GM23338 (cell line): ENCODE data around the gene CACNA1C. TPM values are rescaled to one million over a fixed set of nuclear protein-coding genes. Genes with fewer than 3 reads are reported as not detected.

ENCODE experiments used
- ATAC-seq: fragments of 200-7000 bp; cut with Tn5 transposase; 3 replicates; pipeline ENCODE4 v1.9.1; 2020
- DNase-seq: peaks from one replicate; pipeline ENCODE4 v3.0.0-alpha.2; 2015; ENCODE audit warnings: low spot score
- H2AFZ ChIP-seq: fragments of 200-600 bp; sonication (generic); 2 replicates; pipeline ENCODE4 v1.8.0; 2016; ENCODE audit warnings: antibody characterized with exemption, mild to moderate bottlenecking, moderate library complexity
- H3F3A ChIP-seq: fragments of 200-600 bp; sonication (generic); replicated peaks from 2 replicates; pipeline ENCODE4 v1.8.0; 2017; ENCODE audit warnings: antibody characterized with exemption, mixed run types, low read depth
- H3K27ac ChIP-seq: fragments of 200-600 bp; sonication (generic); 2 replicates; pipeline ENCODE4 v1.6.1; 2016; ENCODE audit warnings: low read depth
- H3K27me3 ChIP-seq: fragments of 200-600 bp; sonication (generic); 2 replicates; pipeline ENCODE4 v1.8.0; 2016; ENCODE audit warnings: mild to moderate bottlenecking, mixed run types, moderate library complexity; ENCODE audit not compliant: insufficient read depth
- H3K36me3 ChIP-seq: fragments of 200-600 bp; sonication (generic); 2 replicates; pipeline ENCODE4 v1.8.0; 2016; ENCODE audit warnings: mild to moderate bottlenecking; ENCODE audit not compliant: insufficient read depth
- H3K4me1 ChIP-seq: fragments of 200-600 bp; sonication (generic); 2 replicates; pipeline ENCODE4 v1.8.0; 2016; ENCODE audit warnings: mild to moderate bottlenecking, moderate library complexity; ENCODE audit not compliant: insufficient read depth
- H3K4me2 ChIP-seq: fragments of 200-600 bp; sonication (generic); 2 replicates; pipeline ENCODE4 v1.7.1; 2017; ENCODE audit warnings: mixed run types
- H3K4me3 ChIP-seq: fragments of 200-600 bp; sonication (generic); 2 replicates; pipeline ENCODE4 v1.6.1; 2016; ENCODE audit warnings: mixed run types
- H3K79me2 ChIP-seq: fragments of 200-600 bp; sonication (generic); replicated peaks from 2 replicates; pipeline ENCODE4 v1.8.0; 2017; ENCODE audit warnings: mild to moderate bottlenecking; ENCODE audit not compliant: insufficient read depth
- H3K9me2 ChIP-seq: fragments of 200-600 bp; sonication (generic); 2 replicates; pipeline ENCODE4 v1.8.0; 2017; ENCODE audit not compliant: insufficient read depth
- H4K20me1 ChIP-seq: fragments of 200-600 bp; sonication (generic); replicated peaks from 2 replicates; pipeline ENCODE4 v1.8.0; 2017; ENCODE audit warnings: mild to moderate bottlenecking; ENCODE audit not compliant: insufficient read depth
- H3K27ac Mint-ChIP-seq: 2 replicates; pipeline ENCODE4 v1.8.0; 2020; ENCODE audit warnings: inconsistent platforms, mild to moderate bottlenecking, moderate library complexity, mixed read lengths
- H3K27me3 Mint-ChIP-seq: 3 replicates; pipeline ENCODE4 v1.8.0; 2022; ENCODE audit warnings: low read depth, mild to moderate bottlenecking, moderate library complexity, mixed read lengths, inconsistent platforms; ENCODE audit not compliant: insufficient read depth, poor library complexity
- H3K36me3 Mint-ChIP-seq: 3 replicates; pipeline ENCODE4 v1.8.0; 2021; ENCODE audit warnings: low read depth, mild to moderate bottlenecking, inconsistent platforms, moderate library complexity, mixed read lengths
- H3K4me1 Mint-ChIP-seq: 3 replicates; pipeline ENCODE4 v1.8.0; 2020; ENCODE audit warnings: mild to moderate bottlenecking, inconsistent platforms, mixed read lengths
- H3K4me3 Mint-ChIP-seq: 3 replicates; pipeline ENCODE4 v1.8.0; 2021; ENCODE audit warnings: moderate library complexity, mild to moderate bottlenecking, inconsistent platforms, mixed read lengths
- H3K9me3 Mint-ChIP-seq: 3 replicates; pipeline ENCODE4 v1.8.0; 2020; ENCODE audit warnings: moderate library complexity, mild to moderate bottlenecking, inconsistent platforms, mixed read lengths
- CREB1 ChIP-seq: fragments of 250-450 bp; sonication (Bioruptor Pico); IDR thresholded peaks from 2 replicates; pipeline ENCODE4 v1.5.0; 2020; ENCODE audit warnings: low read depth, mild to moderate bottlenecking, moderate library complexity
- ETS1 ChIP-seq: IDR thresholded peaks from 2 replicates; pipeline ENCODE4 v1.6.1; 2016; ENCODE audit warnings: antibody characterized with exemption
- EZH2 ChIP-seq: fragments of 200-600 bp; sonication (generic); IDR thresholded peaks from one replicate; pipeline ENCODE4 v1.8.0; 2017; ENCODE audit warnings: antibody characterized with exemption, mild to moderate bottlenecking, low read depth; ENCODE audit not compliant: unreplicated experiment
- EZH2phosphoT487 ChIP-seq: fragments of 200-600 bp; sonication (generic); IDR thresholded peaks from one replicate; pipeline ENCODE4 v1.8.1; 2018; ENCODE audit warnings: antibody characterized with exemption; ENCODE audit not compliant: unreplicated experiment
- JUNB ChIP-seq: IDR thresholded peaks from one replicate; pipeline ENCODE4 v1.6.1; 2016; ENCODE audit warnings: antibody characterized with exemption; ENCODE audit not compliant: unreplicated experiment
- NANOG ChIP-seq: IDR thresholded peaks from 2 replicates; pipeline ENCODE4 v1.6.1; 2016; ENCODE audit warnings: antibody characterized with exemption, borderline replicate concordance
- POLR2AphosphoS5 ChIP-seq: IDR thresholded peaks from 2 replicates; pipeline ENCODE4 v1.6.1; 2016; ENCODE audit warnings: antibody characterized with exemption, low read depth
- STAT1 ChIP-seq: IDR thresholded peaks from one replicate; pipeline ENCODE4 v1.6.1; 2016; ENCODE audit warnings: antibody characterized with exemption; ENCODE audit not compliant: unreplicated experiment
- ZNF114 ChIP-seq: fragments of 250-450 bp; sonication (Bioruptor Pico); IDR thresholded peaks from 2 replicates; pipeline ENCODE4 v1.5.0; 2020; ENCODE audit warnings: mild to moderate bottlenecking, moderate library complexity
- ZNF331 ChIP-seq: fragments of 250-450 bp; sonication (Bioruptor Pico); IDR thresholded peaks from 2 replicates; pipeline ENCODE4 v1.5.0; 2020; ENCODE audit warnings: low read depth, mild to moderate bottlenecking, moderate library complexity
- polyA plus RNA-seq: library from polyadenylated mRNA; unstranded; fragments of >200 nt; fragmentation: Nextera tagmentation; extraction: Ambion mirVana; gene quantifications from 2 replicates; pipeline ENCODE4 v1.2.1, GENCODE V29; 2016
- total RNA-seq: library from RNA; depleted of rRNA; stranded (reverse); fragments of >200 nt; shearing (Covaris generic); gene quantifications from 2 replicates; pipeline ENCODE4 v1.2.3, GENCODE V29; 2014
- TF ChIP-seq, protein P1 (sequence below): IDR thresholded peaks from one replicate; pipeline ENCODE4 v1.6.1; 2018; ENCODE audit warnings: antibody characterized with exemption; ENCODE audit not compliant: unreplicated experiment
- TF ChIP-seq, protein P2 (sequence below): fragments of 250-450 bp; sonication (Bioruptor Pico); IDR thresholded peaks from 2 replicates; pipeline ENCODE4 v1.5.0; 2020; ENCODE audit warnings: mild to moderate bottlenecking, moderate library complexity

CACNA1C gene
- total and polyA plus RNA-seq, 2 experiments from 2014 or later: 0.78 to 2.1 TPM

DNA sequence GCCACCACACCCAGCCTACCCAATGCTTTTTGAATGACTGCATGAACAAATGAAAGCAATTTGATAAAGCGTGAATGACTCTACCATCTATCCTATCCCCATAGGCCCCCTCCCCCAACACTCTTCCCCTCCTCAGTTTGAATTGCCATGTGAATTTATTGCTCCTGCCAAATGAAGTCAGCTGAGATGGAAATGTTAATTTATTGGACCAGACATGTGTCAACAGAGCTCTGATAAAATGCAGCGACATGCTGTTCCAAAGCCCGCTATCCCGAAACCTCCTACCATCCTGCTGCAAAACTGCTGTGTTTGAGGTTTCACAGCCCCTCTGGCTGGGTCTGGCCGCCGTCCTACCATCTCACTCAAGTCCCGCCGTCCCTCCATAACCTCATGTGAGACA, 360.5 kb downstream of the CACNA1C start:
- Histone ChIP-seq H3F3A (no peaks in the 10 kb centered on the region), H3K27me3 (no peaks in the 10 kb centered on the region), H3K4me3 (no peak overlapping the region), H3K4me2 (no peak overlapping the region), H3K27ac (no peak overlapping the region), H3K9me2 (no peaks in the 10 kb centered on the region), H2AFZ (no peak overlapping the region), H3K79me2 (no peaks in the 10 kb centered on the region), H3K36me3 (no peaks in the 10 kb centered on the region), H3K4me1 (peaks cover 20% of the 10 kb centered on the region), H4K20me1 (no peaks in the 10 kb centered on the region)
- no peaks in the 10 kb centered on the region for H3K9me3 Mint-ChIP-seq
- no peak for DNase-seq
- TF ChIP-seq EZH2: no peak
- no peak for TF ChIP-seq NANOG
- TF ChIP-seq ZNF114: no peak
- no peak for TF ChIP-seq STAT1
- TF ChIP-seq ZNF331: no peak
- no peak for TF ChIP-seq EZH2phosphoT487
- no peak for TF ChIP-seq POLR2AphosphoS5
- TF ChIP-seq, protein P1, sequence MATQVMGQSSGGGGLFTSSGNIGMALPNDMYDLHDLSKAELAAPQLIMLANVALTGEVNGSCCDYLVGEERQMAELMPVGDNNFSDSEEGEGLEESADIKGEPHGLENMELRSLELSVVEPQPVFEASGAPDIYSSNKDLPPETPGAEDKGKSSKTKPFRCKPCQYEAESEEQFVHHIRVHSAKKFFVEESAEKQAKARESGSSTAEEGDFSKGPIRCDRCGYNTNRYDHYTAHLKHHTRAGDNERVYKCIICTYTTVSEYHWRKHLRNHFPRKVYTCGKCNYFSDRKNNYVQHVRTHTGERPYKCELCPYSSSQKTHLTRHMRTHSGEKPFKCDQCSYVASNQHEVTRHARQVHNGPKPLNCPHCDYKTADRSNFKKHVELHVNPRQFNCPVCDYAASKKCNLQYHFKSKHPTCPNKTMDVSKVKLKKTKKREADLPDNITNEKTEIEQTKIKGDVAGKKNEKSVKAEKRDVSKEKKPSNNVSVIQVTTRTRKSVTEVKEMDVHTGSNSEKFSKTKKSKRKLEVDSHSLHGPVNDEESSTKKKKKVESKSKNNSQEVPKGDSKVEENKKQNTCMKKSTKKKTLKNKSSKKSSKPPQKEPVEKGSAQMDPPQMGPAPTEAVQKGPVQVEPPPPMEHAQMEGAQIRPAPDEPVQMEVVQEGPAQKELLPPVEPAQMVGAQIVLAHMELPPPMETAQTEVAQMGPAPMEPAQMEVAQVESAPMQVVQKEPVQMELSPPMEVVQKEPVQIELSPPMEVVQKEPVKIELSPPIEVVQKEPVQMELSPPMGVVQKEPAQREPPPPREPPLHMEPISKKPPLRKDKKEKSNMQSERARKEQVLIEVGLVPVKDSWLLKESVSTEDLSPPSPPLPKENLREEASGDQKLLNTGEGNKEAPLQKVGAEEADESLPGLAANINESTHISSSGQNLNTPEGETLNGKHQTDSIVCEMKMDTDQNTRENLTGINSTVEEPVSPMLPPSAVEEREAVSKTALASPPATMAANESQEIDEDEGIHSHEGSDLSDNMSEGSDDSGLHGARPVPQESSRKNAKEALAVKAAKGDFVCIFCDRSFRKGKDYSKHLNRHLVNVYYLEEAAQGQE: no peak
- no peak for TF ChIP-seq CREB1 (CRISPR knock-in tag)
- no peak for TF ChIP-seq JUNB
- TF ChIP-seq ETS1: no peak
- TF ChIP-seq, protein P2, sequence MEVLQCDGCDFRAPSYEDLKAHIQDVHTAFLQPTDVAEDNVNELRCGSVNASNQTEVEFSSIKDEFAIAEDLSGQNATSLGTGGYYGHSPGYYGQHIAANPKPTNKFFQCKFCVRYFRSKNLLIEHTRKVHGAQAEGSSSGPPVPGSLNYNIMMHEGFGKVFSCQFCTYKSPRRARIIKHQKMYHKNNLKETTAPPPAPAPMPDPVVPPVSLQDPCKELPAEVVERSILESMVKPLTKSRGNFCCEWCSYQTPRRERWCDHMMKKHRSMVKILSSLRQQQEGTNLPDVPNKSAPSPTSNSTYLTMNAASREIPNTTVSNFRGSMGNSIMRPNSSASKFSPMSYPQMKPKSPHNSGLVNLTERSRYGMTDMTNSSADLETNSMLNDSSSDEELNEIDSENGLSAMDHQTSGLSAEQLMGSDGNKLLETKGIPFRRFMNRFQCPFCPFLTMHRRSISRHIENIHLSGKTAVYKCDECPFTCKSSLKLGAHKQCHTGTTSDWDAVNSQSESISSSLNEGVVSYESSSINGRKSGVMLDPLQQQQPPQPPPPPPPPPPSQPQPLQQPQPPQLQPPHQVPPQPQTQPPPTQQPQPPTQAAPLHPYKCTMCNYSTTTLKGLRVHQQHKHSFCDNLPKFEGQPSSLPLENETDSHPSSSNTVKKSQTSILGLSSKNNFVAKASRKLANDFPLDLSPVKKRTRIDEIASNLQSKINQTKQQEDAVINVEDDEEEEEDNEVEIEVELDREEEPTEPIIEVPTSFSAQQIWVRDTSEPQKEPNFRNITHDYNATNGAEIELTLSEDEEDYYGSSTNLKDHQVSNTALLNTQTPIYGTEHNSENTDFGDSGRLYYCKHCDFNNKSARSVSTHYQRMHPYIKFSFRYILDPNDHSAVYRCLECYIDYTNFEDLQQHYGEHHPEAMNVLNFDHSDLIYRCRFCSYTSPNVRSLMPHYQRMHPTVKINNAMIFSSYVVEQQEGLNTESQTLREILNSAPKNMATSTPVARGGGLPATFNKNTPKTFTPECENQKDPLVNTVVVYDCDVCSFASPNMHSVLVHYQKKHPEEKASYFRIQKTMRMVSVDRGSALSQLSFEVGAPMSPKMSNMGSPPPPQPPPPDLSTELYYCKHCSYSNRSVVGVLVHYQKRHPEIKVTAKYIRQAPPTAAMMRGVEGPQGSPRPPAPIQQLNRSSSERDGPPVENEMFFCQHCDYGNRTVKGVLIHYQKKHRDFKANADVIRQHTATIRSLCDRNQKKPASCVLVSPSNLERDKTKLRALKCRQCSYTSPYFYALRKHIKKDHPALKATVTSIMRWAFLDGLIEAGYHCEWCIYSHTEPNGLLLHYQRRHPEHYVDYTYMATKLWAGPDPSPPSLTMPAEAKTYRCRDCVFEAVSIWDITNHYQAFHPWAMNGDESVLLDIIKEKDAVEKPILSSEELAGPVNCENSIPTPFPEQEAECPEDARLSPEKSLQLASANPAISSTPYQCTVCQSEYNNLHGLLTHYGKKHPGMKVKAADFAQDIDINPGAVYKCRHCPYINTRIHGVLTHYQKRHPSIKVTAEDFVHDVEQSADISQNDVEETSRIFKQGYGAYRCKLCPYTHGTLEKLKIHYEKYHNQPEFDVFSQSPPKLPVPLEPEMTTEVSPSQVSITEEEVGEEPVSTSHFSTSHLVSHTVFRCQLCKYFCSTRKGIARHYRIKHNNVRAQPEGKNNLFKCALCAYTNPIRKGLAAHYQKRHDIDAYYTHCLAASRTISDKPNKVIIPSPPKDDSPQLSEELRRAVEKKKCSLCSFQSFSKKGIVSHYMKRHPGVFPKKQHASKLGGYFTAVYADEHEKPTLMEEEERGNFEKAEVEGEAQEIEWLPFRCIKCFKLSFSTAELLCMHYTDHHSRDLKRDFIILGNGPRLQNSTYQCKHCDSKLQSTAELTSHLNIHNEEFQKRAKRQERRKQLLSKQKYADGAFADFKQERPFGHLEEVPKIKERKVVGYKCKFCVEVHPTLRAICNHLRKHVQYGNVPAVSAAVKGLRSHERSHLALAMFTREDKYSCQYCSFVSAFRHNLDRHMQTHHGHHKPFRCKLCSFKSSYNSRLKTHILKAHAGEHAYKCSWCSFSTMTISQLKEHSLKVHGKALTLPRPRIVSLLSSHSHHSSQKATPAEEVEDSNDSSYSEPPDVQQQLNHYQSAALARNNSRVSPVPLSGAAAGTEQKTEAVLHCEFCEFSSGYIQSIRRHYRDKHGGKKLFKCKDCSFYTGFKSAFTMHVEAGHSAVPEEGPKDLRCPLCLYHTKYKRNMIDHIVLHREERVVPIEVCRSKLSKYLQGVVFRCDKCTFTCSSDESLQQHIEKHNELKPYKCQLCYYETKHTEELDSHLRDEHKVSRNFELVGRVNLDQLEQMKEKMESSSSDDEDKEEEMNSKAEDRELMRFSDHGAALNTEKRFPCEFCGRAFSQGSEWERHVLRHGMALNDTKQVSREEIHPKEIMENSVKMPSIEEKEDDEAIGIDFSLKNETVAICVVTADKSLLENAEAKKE (CRISPR knock-in tag): no peak
- peaks cover 50% of the 10 kb centered on the region for H3K4me1 Mint-ChIP-seq
- no peak overlapping the region for H3K4me3 Mint-ChIP-seq
- no peak for ATAC-seq
- no peaks in the 10 kb centered on the region for H3K36me3 Mint-ChIP-seq
- H3K27ac Mint-ChIP-seq: peak overlapping the region; percentile 60; the same call in 1 of the 2 replicates
- H3K27me3 Mint-ChIP-seq: peaks cover 9% of the 10 kb centered on the region
